ENCODE data around the gene PKP1.

The PKP1 gene

GRCh38 chr1:201321826-201322390 lies 38.6 kb downstream of the PKP1 start:
- intact Hi-C loops (cut with DNase I) = no loop called here
- no peak for DNase-seq

- intact Hi-C loops (cut with DNase I) = no loop called here
- no peak for DNase-seq
These were observed 39.6 kb downstream of the PKP1 start for GRCh38 chr1:201322653-201323510.

- no peak for DNase-seq
- intact Hi-C loops (cut with DNase I) = no loop called here
These were observed 41.0 kb downstream of the PKP1 start for GRCh38 chr1:201324306-201324705.

GRCh38 chr1:201324821-201325677 lies 41.7 kb downstream of the PKP1 start:
- DNase-seq = no peak
- intact Hi-C loops (cut with DNase I) = no loop called here

- intact Hi-C loops (cut with DNase I) = no loop called here
- no peak for DNase-seq
These were observed 42.4 kb downstream of the PKP1 start for GRCh38 chr1:201325678-201326060.

- intact Hi-C loops (cut with DNase I) = no loop called here
- no peak for DNase-seq
These were observed 43.4 kb downstream of the PKP1 start for GRCh38 chr1:201326710-201327109.

GRCh38 chr1:201327687-201328240 lies 44.5 kb downstream of the PKP1 start:
- no peak for DNase-seq

GRCh38 chr1:201328576-201328975 lies 45.3 kb downstream of the PKP1 start:
- no peak for DNase-seq
- intact Hi-C loops (cut with DNase I) = no loop called here

More at GRCh38 chr1:201327687-201328240, 44.5 kb downstream of the PKP1 start:
- intact Hi-C loops (cut with DNase I) = no loop called here

- no peak for DNase-seq
- intact Hi-C loops (cut with DNase I) = no loop called here
These were observed 46.0 kb downstream of the PKP1 start for GRCh38 chr1:201329286-201329685.

GRCh38 chr1:201329801-201330200 lies 46.5 kb downstream of the PKP1 start:
- intact Hi-C loops (cut with DNase I) = no loop called here
- no peak for DNase-seq

GRCh38 chr1:201330541-201330940 lies 47.2 kb downstream of the PKP1 start:
- no peak for DNase-seq

GRCh38 chr1:201331166-201331565 lies 47.9 kb downstream of the PKP1 start:
- DNase-seq = no peak
- intact Hi-C loops (cut with DNase I) = no loop called here

More at GRCh38 chr1:201330541-201330940, 47.2 kb downstream of the PKP1 start:
- intact Hi-C loops (cut with DNase I) = no loop called here

GRCh38 chr1:201332021-201332420 lies 48.7 kb downstream of the PKP1 start:
- no peak for DNase-seq
- intact Hi-C loops (cut with DNase I) = no loop called here

GRCh38 chr1:201332616-201333335 lies 49.5 kb downstream of the PKP1 start:
- intact Hi-C loops (cut with DNase I) = no loop called here
- DNase-seq = no peak

GRCh38 chr1:201334325-201335173 lies 51.2 kb downstream of the PKP1 start:
- intact Hi-C loops (cut with DNase I) = no loop called here
- DNase-seq = no peak

GRCh38 chr1:201335174-201335870 lies 52.0 kb downstream of the PKP1 start:
- intact Hi-C loops (cut with DNase I) = no loop called here
- DNase-seq = no peak

GRCh38 chr1:201335901-201336300 lies 52.6 kb downstream of the PKP1 start:
- intact Hi-C loops (cut with DNase I) = no loop called here

More at GRCh38 chr1:201335901-201336300, 52.6 kb downstream of the PKP1 start:
- no peak for DNase-seq

Data from head of caudate nucleus (tissue), 42 donors.